Ovary (tissue), 3 donors: ENCODE data around the gene TCEAL6.

Experiments used
- EP300 ChIP-seq: sonication (generic); formaldehyde crosslinking; IDR thresholded peaks from one replicate; pipeline ENCODE4 v1.6.1; 2017; ENCODE audit warnings: antibody characterized with exemption
- POLR2A ChIP-seq: fragments of 450-650 bp; IDR thresholded peaks from one replicate; pipeline ENCODE4 v1.6.1; 2017; ENCODE audit warnings: antibody characterized with exemption, mild to moderate bottlenecking, moderate library complexity
- TF ChIP-seq, protein P1 (sequence below), 3 donors: fragments of 450-650 bp in 2 of 3; fragments of 200-600 bp in 1 of 3; IDR thresholded peaks; one replicate each; pipeline versions ENCODE4 v1.5.1 to v1.8.0; 2016 to 2022; ENCODE audit warnings: antibody characterized with exemption in 3 of 3, mild to moderate bottlenecking in 1 of 3
- donor health status: DM: no; HTN: no; CAD: no.

DNA sequence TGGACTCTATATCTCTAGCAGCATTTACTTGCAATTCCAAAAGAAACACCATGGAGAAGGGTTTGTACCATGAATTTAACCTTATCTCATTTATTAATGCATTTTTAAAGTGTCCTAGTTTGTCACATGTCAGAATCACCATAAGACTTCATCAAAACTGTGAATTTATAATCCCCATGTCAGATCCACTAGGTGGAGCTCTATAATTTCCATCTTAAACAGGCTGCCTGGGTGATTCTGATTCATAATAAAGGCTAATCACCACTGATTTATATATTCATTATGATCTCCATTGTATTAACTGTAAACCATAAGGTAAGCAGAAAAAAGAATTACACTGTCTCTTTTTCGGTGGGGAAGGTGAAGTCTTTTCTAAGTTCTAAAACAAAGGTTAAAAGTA, 12.8 kb downstream of the TCEAL6 start:
- TF ChIP-seq, protein P1, sequence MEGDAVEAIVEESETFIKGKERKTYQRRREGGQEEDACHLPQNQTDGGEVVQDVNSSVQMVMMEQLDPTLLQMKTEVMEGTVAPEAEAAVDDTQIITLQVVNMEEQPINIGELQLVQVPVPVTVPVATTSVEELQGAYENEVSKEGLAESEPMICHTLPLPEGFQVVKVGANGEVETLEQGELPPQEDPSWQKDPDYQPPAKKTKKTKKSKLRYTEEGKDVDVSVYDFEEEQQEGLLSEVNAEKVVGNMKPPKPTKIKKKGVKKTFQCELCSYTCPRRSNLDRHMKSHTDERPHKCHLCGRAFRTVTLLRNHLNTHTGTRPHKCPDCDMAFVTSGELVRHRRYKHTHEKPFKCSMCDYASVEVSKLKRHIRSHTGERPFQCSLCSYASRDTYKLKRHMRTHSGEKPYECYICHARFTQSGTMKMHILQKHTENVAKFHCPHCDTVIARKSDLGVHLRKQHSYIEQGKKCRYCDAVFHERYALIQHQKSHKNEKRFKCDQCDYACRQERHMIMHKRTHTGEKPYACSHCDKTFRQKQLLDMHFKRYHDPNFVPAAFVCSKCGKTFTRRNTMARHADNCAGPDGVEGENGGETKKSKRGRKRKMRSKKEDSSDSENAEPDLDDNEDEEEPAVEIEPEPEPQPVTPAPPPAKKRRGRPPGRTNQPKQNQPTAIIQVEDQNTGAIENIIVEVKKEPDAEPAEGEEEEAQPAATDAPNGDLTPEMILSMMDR (IDR thresholded peaks at IDR 0.05), result no peak
- no peak for TF ChIP-seq EP300
- TF ChIP-seq POLR2A, result no peak
